GM12878 (cell line): ENCODE measurements around the gene ZNF296. TPM values are rescaled to one million over a fixed set of nuclear protein-coding genes. Genes with fewer than 3 reads are reported as not detected.

Experiments used
- BACH1 ChIP-seq: fragments of 450-650 bp; IDR thresholded peaks from 2 replicates; pipeline ENCODE4 v1.6.1; 2017; ENCODE audit warnings: mild to moderate bottlenecking, borderline replicate concordance
- BCL11A ChIP-seq: IDR thresholded peaks from 2 replicates; pipeline ENCODE4 v1.6.1; 2011; ENCODE audit warnings: low read depth, low read length
- BHLHE40 ChIP-seq, 2 experiments: fragments of 450-650 bp in 1 of 2; IDR thresholded peaks; 2 replicates each; pipeline ENCODE4 v1.6.1; 2011 to 2017; ENCODE audit warnings: low read depth in 2 of 2, borderline replicate concordance in 1 of 2, improper control_type of control experiment in 1 of 2, low read length in 1 of 2, mild to moderate bottlenecking in 1 of 2
- EP300 ChIP-seq, 2 experiments: fragments of 150-350 bp in 1 of 2; IDR thresholded peaks; 2 replicates each; pipeline ENCODE4 v1.6.1; 2011 to 2012; ENCODE audit warnings: low read depth in 2 of 2, low read length in 2 of 2, borderline replicate concordance in 1 of 2, improper control_type of control experiment in 1 of 2, inconsistent platforms in 1 of 2; ENCODE audit not compliant: control insufficient read depth in 1 of 2
- GABPA ChIP-seq: IDR thresholded peaks from 2 replicates; pipeline ENCODE4 v1.6.1; 2014; ENCODE audit warnings: antibody characterized with exemption, low read depth, mild to moderate bottlenecking, inconsistent platforms
- HCFC1 ChIP-seq: fragments of 150-350 bp; IDR thresholded peaks from 2 replicates; pipeline ENCODE4 v1.6.1; 2014; ENCODE audit warnings: low read length
- LARP7 ChIP-seq: fragments of 450-650 bp; IDR thresholded peaks from 2 replicates; pipeline ENCODE4 v1.6.1; 2017; ENCODE audit warnings: mild to moderate bottlenecking
- NFYB ChIP-seq: IDR thresholded peaks from 2 replicates; pipeline ENCODE4 v1.6.1; 2011; ENCODE audit warnings: low read depth, mild to moderate bottlenecking, low read length, improper control_type of control experiment, moderate library complexity; ENCODE audit not compliant: insufficient read depth
- NR2C1 ChIP-seq: fragments of 450-650 bp; IDR thresholded peaks from 2 replicates; pipeline ENCODE4 v1.6.1; 2017; ENCODE audit warnings: antibody characterized with exemption, mild to moderate bottlenecking, moderate library complexity
- SMAD1 ChIP-seq: fragments of 450-650 bp; IDR thresholded peaks from 2 replicates; pipeline ENCODE4 v1.6.1; 2018; ENCODE audit warnings: mild to moderate bottlenecking, low read depth; ENCODE audit not compliant: partially characterized antibody
- SMARCA5 ChIP-seq: fragments of 450-650 bp; IDR thresholded peaks from 2 replicates; pipeline ENCODE4 v1.6.1; 2017; ENCODE audit warnings: mild to moderate bottlenecking
- SP1 ChIP-seq: IDR thresholded peaks from one replicate; pipeline ENCODE4 v1.6.1; 2011; ENCODE audit warnings: low read depth, low read length
- STAT1 ChIP-seq: fragments of 450-650 bp; conservative IDR thresholded peaks from 2 replicates; pipeline ENCODE4 v1.6.1; 2014; ENCODE audit warnings: antibody characterized with exemption, mild to moderate bottlenecking
- TARDBP ChIP-seq: IDR thresholded peaks from 2 replicates; pipeline ENCODE4 v1.6.1; 2016; ENCODE audit warnings: borderline replicate concordance
- ZBED1 ChIP-seq: IDR thresholded peaks from 2 replicates; pipeline ENCODE4 v1.6.1; 2016; ENCODE audit warnings: borderline replicate concordance
- polyA plus RNA-seq, 11 experiments: library from polyadenylated mRNA; depleted of rRNA in 4 of 11; unstranded in 6 of 11; stranded (reverse) in 5 of 11; fragments of >200 nt; fragmentation: Nextera tagmentation in 4 of 11; fragmentation: Illumina TruSeq in 1 of 11; extraction: Ambion mirVana in 4 of 11; extraction: Trizol in 1 of 11; gene quantifications; 1 replicate in 1 of 11; 2 replicates in 10 of 11; pipeline versions ENCODE4 v1.2.1 to v1.2.3, GENCODE V29; 2011 to 2016; ENCODE audit warnings: inconsistent platforms in 2 of 11, missing spikeins in 2 of 11, low read depth in 1 of 11
- total RNA-seq, 4 experiments: library from RNA; depleted of rRNA in 3 of 4; stranded (reverse); fragments of >200 nt in 3 of 4; fragmentation: Illumina TruSeq in 1 of 4; extraction: Trizol in 1 of 4; gene quantifications; 2 replicates each; pipeline versions ENCODE4 v1.2.1 to v1.2.3, GENCODE V29; 2013 to 2021
- TF ChIP-seq, protein P1 (sequence below): IDR thresholded peaks from 2 replicates; pipeline ENCODE4 v1.6.1; 2012; ENCODE audit warnings: improper control_type of control experiment, low read depth, low read length; ENCODE audit not compliant: insufficient replicate concordance
- TF ChIP-seq, protein P2 (sequence below): IDR thresholded peaks from 2 replicates; pipeline ENCODE4 v1.6.1; 2011; ENCODE audit warnings: mild to moderate bottlenecking, low read depth, low read length, moderate library complexity; ENCODE audit not compliant: insufficient replicate concordance
- TF ChIP-seq, protein P3 (sequence below): fragments of 450-650 bp; formaldehyde crosslinking; IDR thresholded peaks from 2 replicates; pipeline ENCODE4 v1.4.0; 2020; ENCODE audit warnings: mild to moderate bottlenecking, moderate library complexity

ZNF296 gene
- total and polyA plus RNA-seq, 10 of the 15 experiments (the other 5 are each of a cell fraction or from before 2014, with no cell fraction given), result 0.44 to 23.6 (median 3.5) TPM; not detected in 1

DNA sequence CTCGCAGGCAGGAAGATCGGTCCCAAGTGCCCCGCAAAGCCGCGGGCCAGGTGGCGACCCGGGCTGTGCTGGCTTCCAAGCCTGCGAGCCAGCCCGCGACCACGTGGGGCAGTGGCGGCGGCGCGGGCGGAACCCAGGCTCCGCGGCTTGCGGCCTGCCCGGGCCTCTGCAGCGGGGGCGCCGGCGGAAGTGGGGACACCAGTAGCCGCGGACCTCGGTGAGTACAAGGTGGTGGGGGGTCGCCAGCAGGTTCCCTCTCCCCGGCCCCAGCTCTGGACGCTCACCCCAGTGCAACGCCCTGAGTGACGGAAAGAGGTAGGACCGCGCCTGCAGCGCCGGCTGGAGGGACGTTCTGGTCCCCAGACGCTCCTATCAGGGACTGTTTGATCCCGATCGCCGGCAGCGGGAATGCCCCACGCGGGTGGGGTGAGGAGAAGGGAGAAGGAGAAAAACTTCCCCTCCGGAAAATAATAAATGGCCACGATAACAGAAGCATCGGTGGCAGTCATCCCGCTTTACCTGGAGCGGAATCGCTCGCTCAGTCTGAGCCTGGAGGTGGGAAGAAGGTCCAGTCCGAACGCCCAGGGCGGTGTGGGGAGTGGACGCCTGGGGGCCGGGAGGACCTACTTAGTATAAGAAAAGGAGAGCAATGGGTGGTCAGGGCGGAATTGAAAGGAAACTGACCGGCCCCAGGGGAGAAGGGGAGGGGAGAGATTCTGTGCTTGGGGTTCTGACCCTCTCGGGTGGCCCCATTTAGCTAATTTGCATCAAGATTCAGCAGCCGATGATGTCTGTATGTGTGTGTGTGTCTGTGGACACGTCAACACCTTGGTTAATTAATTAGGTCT, 3.0 kb upstream of the ZNF296 start, which contains the start of gene GEMIN7 (continued):
- TF ChIP-seq, protein P1, sequence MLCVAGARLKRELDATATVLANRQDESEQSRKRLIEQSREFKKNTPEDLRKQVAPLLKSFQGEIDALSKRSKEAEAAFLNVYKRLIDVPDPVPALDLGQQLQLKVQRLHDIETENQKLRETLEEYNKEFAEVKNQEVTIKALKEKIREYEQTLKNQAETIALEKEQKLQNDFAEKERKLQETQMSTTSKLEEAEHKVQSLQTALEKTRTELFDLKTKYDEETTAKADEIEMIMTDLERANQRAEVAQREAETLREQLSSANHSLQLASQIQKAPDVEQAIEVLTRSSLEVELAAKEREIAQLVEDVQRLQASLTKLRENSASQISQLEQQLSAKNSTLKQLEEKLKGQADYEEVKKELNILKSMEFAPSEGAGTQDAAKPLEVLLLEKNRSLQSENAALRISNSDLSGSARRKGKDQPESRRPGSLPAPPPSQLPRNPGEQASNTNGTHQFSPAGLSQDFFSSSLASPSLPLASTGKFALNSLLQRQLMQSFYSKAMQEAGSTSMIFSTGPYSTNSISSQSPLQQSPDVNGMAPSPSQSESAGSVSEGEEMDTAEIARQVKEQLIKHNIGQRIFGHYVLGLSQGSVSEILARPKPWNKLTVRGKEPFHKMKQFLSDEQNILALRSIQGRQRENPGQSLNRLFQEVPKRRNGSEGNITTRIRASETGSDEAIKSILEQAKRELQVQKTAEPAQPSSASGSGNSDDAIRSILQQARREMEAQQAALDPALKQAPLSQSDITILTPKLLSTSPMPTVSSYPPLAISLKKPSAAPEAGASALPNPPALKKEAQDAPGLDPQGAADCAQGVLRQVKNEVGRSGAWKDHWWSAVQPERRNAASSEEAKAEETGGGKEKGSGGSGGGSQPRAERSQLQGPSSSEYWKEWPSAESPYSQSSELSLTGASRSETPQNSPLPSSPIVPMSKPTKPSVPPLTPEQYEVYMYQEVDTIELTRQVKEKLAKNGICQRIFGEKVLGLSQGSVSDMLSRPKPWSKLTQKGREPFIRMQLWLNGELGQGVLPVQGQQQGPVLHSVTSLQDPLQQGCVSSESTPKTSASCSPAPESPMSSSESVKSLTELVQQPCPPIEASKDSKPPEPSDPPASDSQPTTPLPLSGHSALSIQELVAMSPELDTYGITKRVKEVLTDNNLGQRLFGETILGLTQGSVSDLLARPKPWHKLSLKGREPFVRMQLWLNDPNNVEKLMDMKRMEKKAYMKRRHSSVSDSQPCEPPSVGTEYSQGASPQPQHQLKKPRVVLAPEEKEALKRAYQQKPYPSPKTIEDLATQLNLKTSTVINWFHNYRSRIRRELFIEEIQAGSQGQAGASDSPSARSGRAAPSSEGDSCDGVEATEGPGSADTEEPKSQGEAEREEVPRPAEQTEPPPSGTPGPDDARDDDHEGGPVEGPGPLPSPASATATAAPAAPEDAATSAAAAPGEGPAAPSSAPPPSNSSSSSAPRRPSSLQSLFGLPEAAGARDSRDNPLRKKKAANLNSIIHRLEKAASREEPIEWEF, result peak; percentile 8
- TF ChIP-seq HCFC1 (peak; percentile 85), EP300 (IDR thresholded peaks at IDR 0.05; ENCODE audit: borderline replicate concordance in 1 of 2, control insufficient read depth in 1 of 2, low read depth in 2 of 2, low read length in 2 of 2) (peak; percentile 65 to 80; a peak in 2 of 4 replicates), BHLHE40 (IDR thresholded peaks at IDR 0.05; ENCODE audit: borderline replicate concordance in 1 of 2, low read depth in 2 of 2, low read length in 1 of 2) (peak; percentile 82 to 87), SMARCA5 (peak; percentile 97), NFYB (no peak), ZBED1 (no peak), SP1 (peak; percentile 52), BCL11A (peak; percentile 74; the same call in 1 of the 2 replicates), STAT1 (0 out of 2 replicates have a peak, but pooled peaks have one; percentile 83), TARDBP (peak; percentile 80; the same call in 1 of the 2 replicates), NR2C1 (peak; percentile 78), SMAD1 (peak; percentile 18), GABPA (peak; percentile 94), BACH1 (peak; percentile 88), LARP7 (peak; percentile 99)
- TF ChIP-seq, protein P2, sequence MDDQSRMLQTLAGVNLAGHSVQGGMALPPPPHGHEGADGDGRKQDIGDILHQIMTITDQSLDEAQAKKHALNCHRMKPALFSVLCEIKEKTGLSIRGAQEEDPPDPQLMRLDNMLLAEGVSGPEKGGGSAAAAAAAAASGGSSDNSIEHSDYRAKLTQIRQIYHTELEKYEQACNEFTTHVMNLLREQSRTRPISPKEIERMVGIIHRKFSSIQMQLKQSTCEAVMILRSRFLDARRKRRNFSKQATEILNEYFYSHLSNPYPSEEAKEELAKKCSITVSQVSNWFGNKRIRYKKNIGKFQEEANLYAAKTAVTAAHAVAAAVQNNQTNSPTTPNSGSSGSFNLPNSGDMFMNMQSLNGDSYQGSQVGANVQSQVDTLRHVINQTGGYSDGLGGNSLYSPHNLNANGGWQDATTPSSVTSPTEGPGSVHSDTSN, result peak; percentile 79
- TF ChIP-seq, protein P3, sequence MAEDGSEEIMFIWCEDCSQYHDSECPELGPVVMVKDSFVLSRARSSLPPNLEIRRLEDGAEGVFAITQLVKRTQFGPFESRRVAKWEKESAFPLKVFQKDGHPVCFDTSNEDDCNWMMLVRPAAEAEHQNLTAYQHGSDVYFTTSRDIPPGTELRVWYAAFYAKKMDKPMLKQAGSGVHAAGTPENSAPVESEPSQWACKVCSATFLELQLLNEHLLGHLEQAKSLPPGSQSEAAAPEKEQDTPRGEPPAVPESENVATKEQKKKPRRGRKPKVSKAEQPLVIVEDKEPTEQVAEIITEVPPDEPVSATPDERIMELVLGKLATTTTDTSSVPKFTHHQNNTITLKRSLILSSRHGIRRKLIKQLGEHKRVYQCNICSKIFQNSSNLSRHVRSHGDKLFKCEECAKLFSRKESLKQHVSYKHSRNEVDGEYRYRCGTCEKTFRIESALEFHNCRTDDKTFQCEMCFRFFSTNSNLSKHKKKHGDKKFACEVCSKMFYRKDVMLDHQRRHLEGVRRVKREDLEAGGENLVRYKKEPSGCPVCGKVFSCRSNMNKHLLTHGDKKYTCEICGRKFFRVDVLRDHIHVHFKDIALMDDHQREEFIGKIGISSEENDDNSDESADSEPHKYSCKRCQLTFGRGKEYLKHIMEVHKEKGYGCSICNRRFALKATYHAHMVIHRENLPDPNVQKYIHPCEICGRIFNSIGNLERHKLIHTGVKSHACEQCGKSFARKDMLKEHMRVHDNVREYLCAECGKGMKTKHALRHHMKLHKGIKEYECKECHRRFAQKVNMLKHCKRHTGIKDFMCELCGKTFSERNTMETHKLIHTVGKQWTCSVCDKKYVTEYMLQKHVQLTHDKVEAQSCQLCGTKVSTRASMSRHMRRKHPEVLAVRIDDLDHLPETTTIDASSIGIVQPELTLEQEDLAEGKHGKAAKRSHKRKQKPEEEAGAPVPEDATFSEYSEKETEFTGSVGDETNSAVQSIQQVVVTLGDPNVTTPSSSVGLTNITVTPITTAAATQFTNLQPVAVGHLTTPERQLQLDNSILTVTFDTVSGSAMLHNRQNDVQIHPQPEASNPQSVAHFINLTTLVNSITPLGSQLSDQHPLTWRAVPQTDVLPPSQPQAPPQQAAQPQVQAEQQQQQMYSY (CRISPR knock-in tag), result no peak
